Upper lobe of right lung (tissue), 1 donor: ENCODE data around the gene MON2. TPM values are rescaled to one million over a fixed set of nuclear protein-coding genes. Genes with fewer than 3 reads are reported as not detected.

ENCODE experiments used
- ATAC-seq: fragments of 200-7000 bp; cut with Tn5 transposase; one replicate; pipeline ENCODE4 v1.9.1; 2020; ENCODE audit warnings: mild to moderate bottlenecking, moderate library complexity
- DNase-seq: peaks from one replicate; pipeline ENCODE4 v3.0.0-alpha.2; 2020
- H3K27ac ChIP-seq: fragments of 200-600 bp; one replicate; pipeline ENCODE4 v1.8.0; 2022
- H3K27me3 ChIP-seq: fragments of 200-600 bp; one replicate; pipeline ENCODE4 v1.8.0; 2022; ENCODE audit warnings: mild to moderate bottlenecking
- H3K36me3 ChIP-seq: fragments of 200-600 bp; one replicate; pipeline ENCODE4 v1.8.0; 2022
- H3K4me1 ChIP-seq: fragments of 200-600 bp; one replicate; pipeline ENCODE4 v1.8.0; 2022
- H3K4me3 ChIP-seq: fragments of 200-600 bp; one replicate; pipeline ENCODE4 v1.8.0; 2022; ENCODE audit warnings: mild to moderate bottlenecking
- H3K9me3 ChIP-seq: fragments of 200-600 bp; one replicate; pipeline ENCODE4 v1.8.0; 2022
- intact Hi-C: fragments of 100-400 bp; cut with DNase I; formaldehyde crosslinking; loops from one replicate; pipeline ENCODE4 v1.11.0; 2022
- long read RNA-seq: library from polyadenylated mRNA; unstranded; transcript quantifications from one replicate; pipeline ENCODE4 v2.0.0, GENCODE V29; 2021
- total RNA-seq: library from RNA; stranded (reverse); fragmentation: NEBNext Ultra II Directional; extraction: Animal tissue kit (Norgen Biotek cat#: 25700); gene quantifications from one replicate; pipeline ENCODE4 v1.2.1, GENCODE V29; 2021
- TF ChIP-seq, protein P1 (sequence below): fragments of 200-600 bp; IDR thresholded peaks from one replicate; pipeline ENCODE4 v1.8.0; 2022; ENCODE audit warnings: antibody characterized with exemption
- donor health status: DM: no; HTN: yes; CAD: no; lungs with severe emphysema.

Gene MON2
- 58.2 TPM for total RNA-seq
- long read RNA-seq, full-length matches to known transcripts: 7 of 40 reads
- long read RNA-seq, partial matches to known transcripts: 20 of 40 reads
- long read RNA-seq, other reads (novel, unspliced or antisense): 13 of 40 reads

GRCh38 chr12:62466594-62467491, at the start of gene MON2:
MON2 (plus strand) TSS chr12:62466826; CDS start chr12:62467208, 382 bp downstream.
- H3K4me3 ChIP-seq: peak within 1 kb of the TSS; percentile 72
- H3K36me3 ChIP-seq: no peaks in the 10 kb centered on the region
- peaks cover 21% of the 10 kb centered on the region for H3K4me1 ChIP-seq
- DNase-seq: peak; percentile 96
- peak within 1 kb of the TSS; percentile 90 for H3K27ac ChIP-seq
- intact Hi-C loops: no loop called here
- peak; percentile 100 for ATAC-seq
- H3K9me3 ChIP-seq: no peaks in the 10 kb centered on the region
- no peaks in the 10 kb centered on the region for H3K27me3 ChIP-seq
- TF ChIP-seq, protein P1, sequence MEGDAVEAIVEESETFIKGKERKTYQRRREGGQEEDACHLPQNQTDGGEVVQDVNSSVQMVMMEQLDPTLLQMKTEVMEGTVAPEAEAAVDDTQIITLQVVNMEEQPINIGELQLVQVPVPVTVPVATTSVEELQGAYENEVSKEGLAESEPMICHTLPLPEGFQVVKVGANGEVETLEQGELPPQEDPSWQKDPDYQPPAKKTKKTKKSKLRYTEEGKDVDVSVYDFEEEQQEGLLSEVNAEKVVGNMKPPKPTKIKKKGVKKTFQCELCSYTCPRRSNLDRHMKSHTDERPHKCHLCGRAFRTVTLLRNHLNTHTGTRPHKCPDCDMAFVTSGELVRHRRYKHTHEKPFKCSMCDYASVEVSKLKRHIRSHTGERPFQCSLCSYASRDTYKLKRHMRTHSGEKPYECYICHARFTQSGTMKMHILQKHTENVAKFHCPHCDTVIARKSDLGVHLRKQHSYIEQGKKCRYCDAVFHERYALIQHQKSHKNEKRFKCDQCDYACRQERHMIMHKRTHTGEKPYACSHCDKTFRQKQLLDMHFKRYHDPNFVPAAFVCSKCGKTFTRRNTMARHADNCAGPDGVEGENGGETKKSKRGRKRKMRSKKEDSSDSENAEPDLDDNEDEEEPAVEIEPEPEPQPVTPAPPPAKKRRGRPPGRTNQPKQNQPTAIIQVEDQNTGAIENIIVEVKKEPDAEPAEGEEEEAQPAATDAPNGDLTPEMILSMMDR: no peak

DNA sequence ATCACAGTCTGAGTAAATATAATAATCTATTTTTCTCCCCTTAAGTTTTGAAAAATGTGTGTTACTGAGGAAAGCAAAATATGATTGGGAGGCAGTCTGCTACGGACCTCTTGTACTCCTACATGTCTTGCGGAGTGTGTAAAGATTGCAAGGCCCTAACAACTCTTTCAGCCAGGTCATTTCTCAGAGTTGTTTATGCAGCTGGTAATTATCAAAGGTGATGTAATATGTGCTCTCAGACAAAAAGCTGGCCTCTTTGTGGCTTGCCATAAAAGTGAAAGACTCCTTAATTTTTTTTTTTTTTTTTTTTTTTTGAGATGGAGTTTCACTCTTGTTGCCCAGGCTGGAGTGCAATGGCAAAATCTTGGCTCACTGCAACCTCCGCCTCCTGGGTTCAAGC, 40.5 kb upstream of the MON2 start:
- H3K9me3 ChIP-seq: peaks cover 8% of the 10 kb centered on the region
- H3K27ac ChIP-seq: no peak overlapping the region
- TF ChIP-seq, protein P1: no peak
- no peak overlapping the region for H3K4me3 ChIP-seq
- H3K27me3 ChIP-seq: peaks cover 9% of the 10 kb centered on the region
- DNase-seq: no peak
- no peak for ATAC-seq
- intact Hi-C loops: no loop called here
- no peaks in the 10 kb centered on the region for H3K36me3 ChIP-seq
- H3K4me1 ChIP-seq: no peaks in the 10 kb centered on the region

DNA sequence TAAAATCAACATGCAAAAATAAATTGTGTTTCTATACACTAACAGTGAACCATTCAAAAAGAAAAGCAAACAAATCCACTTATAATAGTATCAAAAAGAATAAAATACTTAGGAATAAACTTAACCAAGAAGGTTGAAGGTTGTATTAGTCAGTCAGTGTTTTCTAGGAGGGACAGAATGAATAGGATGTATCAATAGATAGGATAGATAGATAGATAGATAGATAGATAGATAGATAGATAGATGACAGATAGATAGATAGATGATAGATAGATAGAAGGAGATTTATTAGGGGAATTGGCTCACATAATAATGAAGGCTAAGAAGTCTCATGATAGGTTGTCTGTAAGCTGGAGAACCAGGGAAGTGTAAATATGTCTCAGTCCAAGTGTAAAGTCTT, 37.2 kb upstream of the MON2 start:
- TF ChIP-seq, protein P1: no peak
- no peak for ATAC-seq
- DNase-seq: no peak

GRCh38 chr12:62434494-62435302, 31.9 kb upstream of the MON2 start:
- ATAC-seq (peak; percentile 58), DNase-seq (no peak)
- intact Hi-C loops: no loop called here

More for the DNA sequence above, 37.2 kb upstream of the MON2 start:
- peaks cover 24% of the 10 kb centered on the region for H3K27me3 ChIP-seq
- H3K4me1 ChIP-seq: no peaks in the 10 kb centered on the region
- H3K9me3 ChIP-seq: peaks cover 8% of the 10 kb centered on the region
- no peaks in the 10 kb centered on the region for H3K36me3 ChIP-seq
- no peak overlapping the region for H3K27ac ChIP-seq
- intact Hi-C loops: no loop called here
- H3K4me3 ChIP-seq: no peak overlapping the region

More at GRCh38 chr12:62434494-62435302, 31.9 kb upstream of the MON2 start:
- TF ChIP-seq, protein P1: no peak
- no peaks in the 10 kb centered on the region for H3K9me3 ChIP-seq
- peaks cover 14% of the 10 kb centered on the region for H3K4me1 ChIP-seq
- H3K27ac ChIP-seq: no peak overlapping the region
- H3K36me3 ChIP-seq: no peaks in the 10 kb centered on the region
- H3K4me3 ChIP-seq: peak overlapping the region; percentile 50
- peaks cover 26% of the 10 kb centered on the region for H3K27me3 ChIP-seq
